GM23338 (cell line): ENCODE measurements around the gene BARX1. TPM values are rescaled to one million over a fixed set of nuclear protein-coding genes. Genes with fewer than 3 reads are reported as not detected.

Experiments used
- ATAC-seq: fragments of 200-7000 bp; cut with Tn5 transposase; 3 replicates; pipeline ENCODE4 v1.9.1; 2020
- DNase-seq: peaks from one replicate; pipeline ENCODE4 v3.0.0-alpha.2; 2015; ENCODE audit warnings: low spot score
- H2AFZ ChIP-seq: fragments of 200-600 bp; sonication (generic); 2 replicates; pipeline ENCODE4 v1.8.0; 2016; ENCODE audit warnings: antibody characterized with exemption, mild to moderate bottlenecking, moderate library complexity
- H3F3A ChIP-seq: fragments of 200-600 bp; sonication (generic); replicated peaks from 2 replicates; pipeline ENCODE4 v1.8.0; 2017; ENCODE audit warnings: antibody characterized with exemption, mixed run types, low read depth
- H3K27ac ChIP-seq: fragments of 200-600 bp; sonication (generic); 2 replicates; pipeline ENCODE4 v1.6.1; 2016; ENCODE audit warnings: low read depth
- H3K27me3 ChIP-seq: fragments of 200-600 bp; sonication (generic); 2 replicates; pipeline ENCODE4 v1.8.0; 2016; ENCODE audit warnings: mild to moderate bottlenecking, mixed run types, moderate library complexity; ENCODE audit not compliant: insufficient read depth
- H3K36me3 ChIP-seq: fragments of 200-600 bp; sonication (generic); 2 replicates; pipeline ENCODE4 v1.8.0; 2016; ENCODE audit warnings: mild to moderate bottlenecking; ENCODE audit not compliant: insufficient read depth
- H3K4me1 ChIP-seq: fragments of 200-600 bp; sonication (generic); 2 replicates; pipeline ENCODE4 v1.8.0; 2016; ENCODE audit warnings: mild to moderate bottlenecking, moderate library complexity; ENCODE audit not compliant: insufficient read depth
- H3K4me2 ChIP-seq: fragments of 200-600 bp; sonication (generic); 2 replicates; pipeline ENCODE4 v1.7.1; 2017; ENCODE audit warnings: mixed run types
- H3K4me3 ChIP-seq: fragments of 200-600 bp; sonication (generic); 2 replicates; pipeline ENCODE4 v1.6.1; 2016; ENCODE audit warnings: mixed run types
- H3K79me2 ChIP-seq: fragments of 200-600 bp; sonication (generic); replicated peaks from 2 replicates; pipeline ENCODE4 v1.8.0; 2017; ENCODE audit warnings: mild to moderate bottlenecking; ENCODE audit not compliant: insufficient read depth
- H3K9me2 ChIP-seq: fragments of 200-600 bp; sonication (generic); 2 replicates; pipeline ENCODE4 v1.8.0; 2017; ENCODE audit not compliant: insufficient read depth
- H4K20me1 ChIP-seq: fragments of 200-600 bp; sonication (generic); replicated peaks from 2 replicates; pipeline ENCODE4 v1.8.0; 2017; ENCODE audit warnings: mild to moderate bottlenecking; ENCODE audit not compliant: insufficient read depth
- H3K27ac Mint-ChIP-seq: 2 replicates; pipeline ENCODE4 v1.8.0; 2020; ENCODE audit warnings: inconsistent platforms, mild to moderate bottlenecking, moderate library complexity, mixed read lengths
- H3K27me3 Mint-ChIP-seq: 3 replicates; pipeline ENCODE4 v1.8.0; 2022; ENCODE audit warnings: low read depth, mild to moderate bottlenecking, moderate library complexity, mixed read lengths, inconsistent platforms; ENCODE audit not compliant: insufficient read depth, poor library complexity
- H3K36me3 Mint-ChIP-seq: 3 replicates; pipeline ENCODE4 v1.8.0; 2021; ENCODE audit warnings: low read depth, mild to moderate bottlenecking, inconsistent platforms, moderate library complexity, mixed read lengths
- H3K4me1 Mint-ChIP-seq: 3 replicates; pipeline ENCODE4 v1.8.0; 2020; ENCODE audit warnings: mild to moderate bottlenecking, inconsistent platforms, mixed read lengths
- H3K4me3 Mint-ChIP-seq: 3 replicates; pipeline ENCODE4 v1.8.0; 2021; ENCODE audit warnings: moderate library complexity, mild to moderate bottlenecking, inconsistent platforms, mixed read lengths
- H3K9me3 Mint-ChIP-seq: 3 replicates; pipeline ENCODE4 v1.8.0; 2020; ENCODE audit warnings: moderate library complexity, mild to moderate bottlenecking, inconsistent platforms, mixed read lengths
- EZH2 ChIP-seq: fragments of 200-600 bp; sonication (generic); IDR thresholded peaks from one replicate; pipeline ENCODE4 v1.8.0; 2017; ENCODE audit warnings: antibody characterized with exemption, mild to moderate bottlenecking, low read depth; ENCODE audit not compliant: unreplicated experiment
- EZH2phosphoT487 ChIP-seq: fragments of 200-600 bp; sonication (generic); IDR thresholded peaks from one replicate; pipeline ENCODE4 v1.8.1; 2018; ENCODE audit warnings: antibody characterized with exemption; ENCODE audit not compliant: unreplicated experiment
- ZNF114 ChIP-seq: fragments of 250-450 bp; sonication (Bioruptor Pico); IDR thresholded peaks from 2 replicates; pipeline ENCODE4 v1.5.0; 2020; ENCODE audit warnings: mild to moderate bottlenecking, moderate library complexity
- polyA plus RNA-seq: library from polyadenylated mRNA; unstranded; fragments of >200 nt; fragmentation: Nextera tagmentation; extraction: Ambion mirVana; gene quantifications from 2 replicates; pipeline ENCODE4 v1.2.1, GENCODE V29; 2016
- total RNA-seq: library from RNA; depleted of rRNA; stranded (reverse); fragments of >200 nt; shearing (Covaris generic); gene quantifications from 2 replicates; pipeline ENCODE4 v1.2.3, GENCODE V29; 2014
- TF ChIP-seq, protein P1 (sequence below): IDR thresholded peaks from one replicate; pipeline ENCODE4 v1.6.1; 2018; ENCODE audit warnings: antibody characterized with exemption; ENCODE audit not compliant: unreplicated experiment
- TF ChIP-seq, protein P2 (sequence below), 2 experiments: fragments of 200-600 bp in 1 of 2; sonication (generic) in 1 of 2; conservative IDR thresholded peaks; 2 replicates each; pipeline versions ENCODE4 v1.5.1 to v1.6.1; 2016 to 2017; ENCODE audit warnings: antibody characterized with exemption in 2 of 2, low read depth in 2 of 2, mild to moderate bottlenecking in 2 of 2, moderate library complexity in 1 of 2

The BARX1 gene
- total and polyA plus RNA-seq, 2 experiments from 2014 or later, result 0.87 to 1.6 TPM

DNA sequence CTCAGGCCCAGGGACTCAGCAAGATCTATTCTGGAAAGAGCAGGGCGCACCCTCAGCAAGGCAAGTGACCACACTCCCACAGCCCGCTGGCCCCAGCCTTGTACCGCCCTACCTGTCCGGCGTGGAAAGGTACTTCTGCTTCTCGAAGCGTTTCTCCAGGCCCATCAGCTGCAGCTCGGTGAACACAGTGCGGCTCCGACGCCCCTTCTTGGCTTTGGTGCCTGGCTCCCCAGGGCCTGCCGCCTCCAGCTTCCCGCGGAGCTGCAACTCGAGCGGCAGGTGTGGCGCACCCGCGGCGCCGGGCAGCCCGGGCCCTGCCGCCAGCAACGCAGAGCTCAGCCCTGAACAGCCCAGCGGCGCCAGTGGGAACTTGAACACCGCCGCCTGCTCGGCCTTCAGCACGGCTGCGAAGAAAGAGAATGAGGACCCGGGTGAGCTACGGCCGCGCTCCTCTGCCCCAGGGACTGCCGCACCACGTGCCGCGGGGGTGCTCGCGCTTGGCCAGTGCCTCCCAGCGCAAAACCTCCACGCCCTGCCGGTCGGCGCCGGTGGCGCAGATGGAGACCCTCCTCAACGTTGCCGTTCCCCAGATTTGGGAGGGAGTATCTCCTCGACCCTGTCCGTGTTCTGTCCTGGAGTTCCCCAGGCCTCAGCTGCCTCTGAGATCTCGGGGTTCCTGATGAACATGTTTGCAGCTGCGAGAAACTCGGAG is 2.2 kb downstream of the BARX1 start:
- Histone ChIP-seq H3K4me2 (peak overlapping the region; percentile 87), H3K27ac (no peak overlapping the region), H3K36me3 (no peaks in the 10 kb centered on the region), H3K4me1 (peaks cover 65% of the 10 kb centered on the region), H3K27me3 (peaks cover 96% of the 10 kb centered on the region), H2AFZ (0 out of 2 replicates have a peak overlapping the region, but pooled peaks have one; percentile 52), H3K9me2 (no peaks in the 10 kb centered on the region), H3K4me3 (peak overlapping the region; percentile 59), H4K20me1 (peaks cover 13% of the 10 kb centered on the region; the same call in 1 of the 2 replicates), H3F3A (peaks cover 16% of the 10 kb centered on the region), H3K79me2 (no peaks in the 10 kb centered on the region)
- H3K27me3 Mint-ChIP-seq, result peaks cover 95% of the 10 kb centered on the region
- H3K36me3 Mint-ChIP-seq, result peaks cover 12% of the 10 kb centered on the region; the same call in 2 of the 3 replicates
- H3K4me1 Mint-ChIP-seq, result peaks cover 56% of the 10 kb centered on the region
- TF ChIP-seq ZNF114 (CRISPR knock-in tag), result no peak
- TF ChIP-seq EZH2phosphoT487, result peak; percentile 92
- peak; percentile 67 for TF ChIP-seq EZH2
- ATAC-seq, result peak; percentile 3
- H3K4me3 Mint-ChIP-seq, result peak overlapping the region; percentile 60
- no peak overlapping the region for H3K27ac Mint-ChIP-seq
- DNase-seq, result peak; percentile 55
- H3K9me3 Mint-ChIP-seq, result peaks cover 19% of the 10 kb centered on the region

DNA sequence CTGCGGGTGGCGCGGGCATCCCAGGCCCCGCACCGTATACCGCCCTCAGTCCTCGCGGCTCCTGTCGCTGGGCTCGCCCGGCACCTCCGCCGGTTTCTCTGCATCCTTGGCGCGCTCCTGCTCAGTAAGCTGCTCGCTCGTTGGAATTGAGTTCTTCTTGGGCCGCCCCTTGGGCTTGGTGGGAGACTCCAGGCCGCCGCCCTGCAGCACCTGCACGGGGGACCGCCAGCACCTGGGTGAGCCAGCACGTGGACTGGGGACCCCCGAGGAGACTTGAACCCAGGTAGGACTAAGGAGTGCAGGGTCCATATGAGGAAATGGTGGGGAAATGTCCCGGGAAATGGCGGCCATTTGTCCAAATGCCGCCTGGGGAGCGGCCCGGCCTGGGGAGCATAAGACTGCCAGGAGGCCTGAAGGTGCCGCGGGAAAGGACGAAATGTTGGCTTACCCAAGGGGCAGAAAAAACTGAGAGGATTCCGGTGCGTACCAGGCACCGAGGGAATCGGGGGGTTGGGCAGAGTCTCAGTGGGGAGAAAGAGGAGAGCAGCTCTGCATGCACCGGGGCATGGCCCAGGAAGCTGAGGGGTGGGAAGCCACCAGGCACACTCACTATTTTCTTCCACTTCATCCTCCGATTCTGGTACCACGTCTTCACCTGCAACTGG is 2.9 kb downstream of the BARX1 start:
- DNase-seq (peak; percentile 61), ATAC-seq (peak; percentile 0; the same call in 1 of the 3 replicates)
- H3K27ac Mint-ChIP-seq, result no peak overlapping the region
- Histone ChIP-seq H3K27ac (no peak overlapping the region), H3K4me1 (peaks cover 63% of the 10 kb centered on the region), H3K27me3 (peaks cover 96% of the 10 kb centered on the region), H3K9me2 (no peaks in the 10 kb centered on the region), H2AFZ (peak overlapping the region; percentile 52; the same call in 1 of the 2 replicates), H3K36me3 (no peaks in the 10 kb centered on the region), H4K20me1 (peaks cover 10% of the 10 kb centered on the region; the same call in 1 of the 2 replicates), H3K4me2 (peak overlapping the region; percentile 87), H3K79me2 (no peaks in the 10 kb centered on the region), H3K4me3 (peak overlapping the region; percentile 59), H3F3A (peaks cover 16% of the 10 kb centered on the region)
- peaks cover 58% of the 10 kb centered on the region for H3K4me1 Mint-ChIP-seq
- H3K4me3 Mint-ChIP-seq, result peak overlapping the region; percentile 45
- TF ChIP-seq ZNF114 (CRISPR knock-in tag), result no peak
- TF ChIP-seq EZH2phosphoT487, result peak; percentile 28
- peak; percentile 60 for TF ChIP-seq EZH2
- H3K27me3 Mint-ChIP-seq, result peaks cover 95% of the 10 kb centered on the region
- peaks cover 12% of the 10 kb centered on the region; the same call in 2 of the 3 replicates for H3K36me3 Mint-ChIP-seq
- H3K9me3 Mint-ChIP-seq, result peaks cover 22% of the 10 kb centered on the region

DNA sequence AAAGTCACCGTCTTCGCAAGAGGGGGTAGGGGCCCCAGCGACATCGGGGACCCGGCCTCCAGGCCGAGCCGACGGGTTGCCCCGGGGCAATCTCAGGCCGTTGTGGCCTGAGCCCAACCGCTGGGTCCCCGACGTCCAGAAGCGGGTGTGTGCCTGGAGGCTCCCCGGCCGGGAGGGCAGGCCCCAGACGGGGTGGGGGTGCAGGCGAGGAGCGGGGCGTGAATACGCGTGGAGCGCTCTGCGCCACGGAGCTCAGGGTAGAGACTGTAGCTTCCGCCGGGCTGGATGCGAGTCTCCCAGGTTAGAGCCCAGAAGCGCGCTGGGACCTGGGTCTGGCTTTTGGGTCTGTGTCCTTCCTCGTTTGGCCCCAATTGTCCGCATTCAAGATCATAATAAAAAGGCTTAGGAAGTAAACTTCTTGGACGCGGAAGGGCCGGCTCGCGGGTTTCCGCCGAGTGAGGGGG is 3.5 kb downstream of the BARX1 start:
- peak overlapping the region; percentile 87 for H3K4me2 ChIP-seq
- H3K36me3 ChIP-seq, result no peaks in the 10 kb centered on the region
- peaks cover 27% of the 10 kb centered on the region for H3K9me3 Mint-ChIP-seq
- peaks cover 62% of the 10 kb centered on the region for H3K4me1 ChIP-seq
- H3K79me2 ChIP-seq, result no peaks in the 10 kb centered on the region
- no peak overlapping the region for H3K27ac ChIP-seq
- no peak for ATAC-seq
- no peak overlapping the region for H3K27ac Mint-ChIP-seq
- peaks cover 12% of the 10 kb centered on the region; the same call in 2 of the 3 replicates for H3K36me3 Mint-ChIP-seq
- no peaks in the 10 kb centered on the region for H3K9me2 ChIP-seq
- peaks cover 14% of the 10 kb centered on the region; the same call in 1 of the 2 replicates for H4K20me1 ChIP-seq
- H3K27me3 Mint-ChIP-seq, result peaks cover 95% of the 10 kb centered on the region
- peak; percentile 31 for DNase-seq
- peaks cover 64% of the 10 kb centered on the region for H3K4me1 Mint-ChIP-seq
- H2AFZ ChIP-seq, result peak overlapping the region; percentile 52; the same call in 1 of the 2 replicates
- TF ChIP-seq, protein P1, sequence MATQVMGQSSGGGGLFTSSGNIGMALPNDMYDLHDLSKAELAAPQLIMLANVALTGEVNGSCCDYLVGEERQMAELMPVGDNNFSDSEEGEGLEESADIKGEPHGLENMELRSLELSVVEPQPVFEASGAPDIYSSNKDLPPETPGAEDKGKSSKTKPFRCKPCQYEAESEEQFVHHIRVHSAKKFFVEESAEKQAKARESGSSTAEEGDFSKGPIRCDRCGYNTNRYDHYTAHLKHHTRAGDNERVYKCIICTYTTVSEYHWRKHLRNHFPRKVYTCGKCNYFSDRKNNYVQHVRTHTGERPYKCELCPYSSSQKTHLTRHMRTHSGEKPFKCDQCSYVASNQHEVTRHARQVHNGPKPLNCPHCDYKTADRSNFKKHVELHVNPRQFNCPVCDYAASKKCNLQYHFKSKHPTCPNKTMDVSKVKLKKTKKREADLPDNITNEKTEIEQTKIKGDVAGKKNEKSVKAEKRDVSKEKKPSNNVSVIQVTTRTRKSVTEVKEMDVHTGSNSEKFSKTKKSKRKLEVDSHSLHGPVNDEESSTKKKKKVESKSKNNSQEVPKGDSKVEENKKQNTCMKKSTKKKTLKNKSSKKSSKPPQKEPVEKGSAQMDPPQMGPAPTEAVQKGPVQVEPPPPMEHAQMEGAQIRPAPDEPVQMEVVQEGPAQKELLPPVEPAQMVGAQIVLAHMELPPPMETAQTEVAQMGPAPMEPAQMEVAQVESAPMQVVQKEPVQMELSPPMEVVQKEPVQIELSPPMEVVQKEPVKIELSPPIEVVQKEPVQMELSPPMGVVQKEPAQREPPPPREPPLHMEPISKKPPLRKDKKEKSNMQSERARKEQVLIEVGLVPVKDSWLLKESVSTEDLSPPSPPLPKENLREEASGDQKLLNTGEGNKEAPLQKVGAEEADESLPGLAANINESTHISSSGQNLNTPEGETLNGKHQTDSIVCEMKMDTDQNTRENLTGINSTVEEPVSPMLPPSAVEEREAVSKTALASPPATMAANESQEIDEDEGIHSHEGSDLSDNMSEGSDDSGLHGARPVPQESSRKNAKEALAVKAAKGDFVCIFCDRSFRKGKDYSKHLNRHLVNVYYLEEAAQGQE, result no peak
- TF ChIP-seq, protein P2, sequence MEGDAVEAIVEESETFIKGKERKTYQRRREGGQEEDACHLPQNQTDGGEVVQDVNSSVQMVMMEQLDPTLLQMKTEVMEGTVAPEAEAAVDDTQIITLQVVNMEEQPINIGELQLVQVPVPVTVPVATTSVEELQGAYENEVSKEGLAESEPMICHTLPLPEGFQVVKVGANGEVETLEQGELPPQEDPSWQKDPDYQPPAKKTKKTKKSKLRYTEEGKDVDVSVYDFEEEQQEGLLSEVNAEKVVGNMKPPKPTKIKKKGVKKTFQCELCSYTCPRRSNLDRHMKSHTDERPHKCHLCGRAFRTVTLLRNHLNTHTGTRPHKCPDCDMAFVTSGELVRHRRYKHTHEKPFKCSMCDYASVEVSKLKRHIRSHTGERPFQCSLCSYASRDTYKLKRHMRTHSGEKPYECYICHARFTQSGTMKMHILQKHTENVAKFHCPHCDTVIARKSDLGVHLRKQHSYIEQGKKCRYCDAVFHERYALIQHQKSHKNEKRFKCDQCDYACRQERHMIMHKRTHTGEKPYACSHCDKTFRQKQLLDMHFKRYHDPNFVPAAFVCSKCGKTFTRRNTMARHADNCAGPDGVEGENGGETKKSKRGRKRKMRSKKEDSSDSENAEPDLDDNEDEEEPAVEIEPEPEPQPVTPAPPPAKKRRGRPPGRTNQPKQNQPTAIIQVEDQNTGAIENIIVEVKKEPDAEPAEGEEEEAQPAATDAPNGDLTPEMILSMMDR (conservative IDR thresholded peaks at IDR 0.05; ENCODE audit: low read depth in 2 of 2), result no peak
- peak; percentile 88 for TF ChIP-seq EZH2phosphoT487
- peak; percentile 81 for TF ChIP-seq EZH2
- H3K4me3 Mint-ChIP-seq, result peak overlapping the region; percentile 68; the same call in 1 of the 3 replicates
- H3F3A ChIP-seq, result peaks cover 19% of the 10 kb centered on the region
- H3K4me3 ChIP-seq, result peak overlapping the region; percentile 59
- H3K27me3 ChIP-seq, result peaks cover 96% of the 10 kb centered on the region
